ENCODE measurements around the gene UBFD1.

Gene UBFD1

DNA sequence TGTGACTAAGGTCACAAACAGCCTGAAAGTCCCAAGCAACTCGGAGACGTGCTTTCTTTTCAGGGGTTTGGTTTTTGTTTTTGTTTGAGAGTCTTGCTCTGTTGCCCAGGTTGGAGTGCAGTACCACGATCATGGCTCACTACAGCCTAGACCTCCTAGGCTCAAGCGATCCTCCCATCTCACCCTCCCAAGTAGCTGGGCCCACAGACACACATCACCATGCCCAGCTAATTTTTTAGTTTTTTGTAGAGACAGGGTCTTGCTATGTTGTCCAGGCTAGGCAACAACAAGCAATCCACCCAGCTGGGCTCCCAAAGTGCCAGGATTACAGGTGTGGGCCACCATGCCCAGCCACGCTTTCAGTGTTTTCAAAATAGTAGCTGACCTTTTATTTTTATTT, 27.5 kb upstream of the UBFD1 start:
- TF ChIP-seq, protein P1, sequence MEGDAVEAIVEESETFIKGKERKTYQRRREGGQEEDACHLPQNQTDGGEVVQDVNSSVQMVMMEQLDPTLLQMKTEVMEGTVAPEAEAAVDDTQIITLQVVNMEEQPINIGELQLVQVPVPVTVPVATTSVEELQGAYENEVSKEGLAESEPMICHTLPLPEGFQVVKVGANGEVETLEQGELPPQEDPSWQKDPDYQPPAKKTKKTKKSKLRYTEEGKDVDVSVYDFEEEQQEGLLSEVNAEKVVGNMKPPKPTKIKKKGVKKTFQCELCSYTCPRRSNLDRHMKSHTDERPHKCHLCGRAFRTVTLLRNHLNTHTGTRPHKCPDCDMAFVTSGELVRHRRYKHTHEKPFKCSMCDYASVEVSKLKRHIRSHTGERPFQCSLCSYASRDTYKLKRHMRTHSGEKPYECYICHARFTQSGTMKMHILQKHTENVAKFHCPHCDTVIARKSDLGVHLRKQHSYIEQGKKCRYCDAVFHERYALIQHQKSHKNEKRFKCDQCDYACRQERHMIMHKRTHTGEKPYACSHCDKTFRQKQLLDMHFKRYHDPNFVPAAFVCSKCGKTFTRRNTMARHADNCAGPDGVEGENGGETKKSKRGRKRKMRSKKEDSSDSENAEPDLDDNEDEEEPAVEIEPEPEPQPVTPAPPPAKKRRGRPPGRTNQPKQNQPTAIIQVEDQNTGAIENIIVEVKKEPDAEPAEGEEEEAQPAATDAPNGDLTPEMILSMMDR (IDR thresholded peaks at IDR 0.05) = no peak
- TF ChIP-seq ZFX (IDR thresholded peaks at IDR 0.05; ENCODE audit: borderline replicate concordance) = no peak
- H3K27ac ChIP-seq = no peak overlapping the region

DNA sequence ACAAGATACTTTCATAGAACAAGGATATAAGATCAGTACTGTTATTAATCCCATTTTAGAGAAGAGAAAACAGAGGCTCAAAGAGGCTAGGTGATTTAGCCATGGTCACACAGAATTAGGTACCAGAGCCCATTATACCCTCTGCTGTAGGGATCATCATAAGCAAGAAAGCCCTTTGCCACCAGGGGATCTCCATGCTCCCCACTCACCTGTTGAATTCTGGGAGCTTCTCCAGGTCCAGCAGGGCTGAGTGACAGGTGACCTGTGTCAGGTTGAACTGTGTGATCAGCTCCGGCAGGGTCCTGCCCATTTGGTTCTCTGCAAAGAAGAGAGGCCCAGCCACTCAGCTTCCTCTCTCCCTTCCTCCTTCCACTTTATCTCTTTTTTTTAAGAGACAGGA, 25.1 kb upstream of the UBFD1 start:
- no peak overlapping the region for H3K27ac ChIP-seq
- TF ChIP-seq, protein P1 (IDR thresholded peaks at IDR 0.05) = no peak
- TF ChIP-seq ZFX (IDR thresholded peaks at IDR 0.05; ENCODE audit: borderline replicate concordance) = no peak

DNA sequence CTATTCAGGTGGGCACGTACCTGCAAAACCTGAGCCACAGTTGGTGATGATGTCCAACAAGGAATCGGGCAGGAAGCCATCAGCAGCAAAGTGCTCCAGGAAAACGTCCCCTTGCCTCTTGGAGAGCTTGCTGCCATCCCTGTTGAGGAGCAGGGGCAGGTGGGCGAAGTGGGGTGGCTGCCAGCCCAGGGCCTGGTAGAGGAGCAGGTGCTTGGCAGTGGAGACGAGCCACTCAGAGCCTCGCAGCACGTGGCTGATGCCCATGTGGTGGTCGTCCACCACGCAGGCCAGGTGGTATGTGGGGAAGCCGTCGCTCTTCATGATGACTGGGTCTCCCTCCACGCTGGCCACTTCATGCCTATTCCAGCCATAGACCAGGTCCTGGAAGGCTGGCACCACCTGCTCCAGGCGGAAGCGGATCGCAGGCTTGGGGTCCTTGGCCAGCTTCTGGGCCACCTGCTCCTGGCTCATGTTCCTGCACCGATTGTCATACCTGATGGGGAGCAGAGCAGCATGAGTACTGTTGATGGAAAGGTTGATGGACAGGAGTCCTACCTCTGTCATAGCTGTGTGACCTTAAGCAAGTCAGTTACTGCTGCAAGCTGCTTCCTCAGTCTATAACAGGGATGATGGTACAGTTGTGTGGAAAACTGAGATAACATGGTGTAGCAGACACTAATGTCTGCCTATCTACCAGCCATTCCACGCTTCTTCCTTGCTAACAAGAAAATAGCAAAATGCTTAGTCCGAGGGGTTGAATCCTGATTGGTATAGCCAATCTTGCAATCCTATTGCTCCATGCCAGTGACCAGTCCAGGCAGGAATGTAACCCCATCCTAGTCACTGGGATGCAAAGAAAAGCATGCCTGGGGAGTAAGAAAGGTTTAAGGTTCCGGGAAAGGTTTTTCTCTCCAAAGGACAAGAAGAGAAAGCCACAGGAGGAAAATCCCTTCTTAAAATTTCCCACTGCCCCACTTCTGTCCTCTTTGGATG, 22.4 kb upstream of the UBFD1 start:
- TF ChIP-seq, protein P1 (IDR thresholded peaks at IDR 0.05) = no peak
- TF ChIP-seq ZFX (IDR thresholded peaks at IDR 0.05; ENCODE audit: borderline replicate concordance) = no peak
- no peak overlapping the region for H3K27ac ChIP-seq

DNA sequence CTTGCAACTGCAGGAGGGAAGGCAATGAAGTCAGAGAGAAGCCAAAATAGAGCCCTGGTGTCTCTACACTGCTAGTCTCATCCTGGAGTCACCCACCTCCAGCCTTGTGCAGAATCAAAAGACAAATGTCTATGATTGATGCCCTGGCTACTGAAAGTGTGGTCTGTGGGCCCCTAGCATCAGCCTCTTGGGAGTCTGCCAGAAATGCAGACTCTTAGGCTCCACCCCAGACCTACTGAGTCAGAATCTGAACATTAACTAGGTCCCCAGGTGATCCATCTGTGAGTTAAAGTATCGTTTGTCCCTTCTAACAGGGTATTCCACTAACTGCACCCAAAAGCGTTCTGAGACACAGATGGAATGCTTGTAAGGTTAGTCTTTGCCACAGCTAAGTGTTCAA, 21.6 kb upstream of the UBFD1 start:
- no peak overlapping the region for H3K27ac ChIP-seq
- no peak for TF ChIP-seq ZFX (IDR thresholded peaks at IDR 0.05; ENCODE audit: borderline replicate concordance)
- TF ChIP-seq, protein P1 (IDR thresholded peaks at IDR 0.05) = no peak

DNA sequence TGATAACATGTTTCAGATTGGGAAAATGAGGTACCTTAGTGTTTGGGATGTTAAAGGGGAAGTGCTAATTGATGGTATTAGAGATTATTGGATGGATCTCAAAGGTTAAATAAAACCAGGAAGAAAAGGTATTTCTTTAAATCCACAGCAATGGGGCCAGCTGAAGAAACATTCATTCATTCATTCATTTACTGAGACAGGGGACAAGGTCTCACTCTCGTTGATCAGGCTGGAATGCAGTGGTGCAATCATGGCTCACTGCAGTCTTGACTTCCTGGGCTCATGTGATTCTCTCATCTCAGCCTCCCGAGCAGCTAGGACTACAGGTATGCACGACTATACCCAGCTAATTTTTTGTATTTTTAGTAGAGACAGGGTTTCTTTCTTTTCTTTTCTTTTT, 20.1 kb upstream of the UBFD1 start:
- H3K27ac ChIP-seq = no peak overlapping the region

DNA sequence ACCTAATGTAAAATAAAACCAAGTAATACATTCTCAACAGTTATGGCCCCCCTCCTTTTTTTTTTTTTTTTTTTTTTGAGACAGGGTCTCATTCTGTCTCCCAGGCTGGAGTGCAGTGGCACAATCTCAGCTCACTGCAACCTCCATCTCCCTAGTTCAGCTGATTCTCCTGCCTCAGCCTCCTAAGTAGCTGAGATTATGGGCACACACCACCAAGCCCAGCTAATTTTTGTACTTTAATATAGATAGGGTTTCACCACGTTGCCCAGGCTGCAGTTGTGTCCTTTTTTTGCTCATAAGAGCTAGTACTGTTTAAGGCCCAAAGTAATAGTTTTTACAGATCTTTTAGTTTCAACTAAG, 18.6 kb upstream of the UBFD1 start:
- H3K27ac ChIP-seq = no peak overlapping the region; the same call in 1 of the 2 replicates
- no peak for TF ChIP-seq ZFX (IDR thresholded peaks at IDR 0.05; ENCODE audit: borderline replicate concordance)
- TF ChIP-seq, protein P1 (IDR thresholded peaks at IDR 0.05) = no peak

More for the DNA sequence above, 20.1 kb upstream of the UBFD1 start:
- TF ChIP-seq, protein P1 (IDR thresholded peaks at IDR 0.05) = no peak

Measured in 22Rv1 (cell line).